T-cell (primary cell): ENCODE results near the gene SDK2. TPM values are rescaled to one million over a fixed set of nuclear protein-coding genes. Genes with fewer than 3 reads are reported as not detected.

Experiments
- ATAC-seq, 4 experiments: fragments of 200-7000 bp in 3 of 4; fragments of 150-1000 bp in 1 of 4; cut with Tn5 transposase; replicated peaks in 1 of 4; 1 replicate in 3 of 4; 2 replicates in 1 of 4; pipeline ENCODE4 v1.10.0; 2021; ENCODE audit warnings: moderate library complexity in 3 of 4, mild to moderate bottlenecking in 2 of 4, moderate number of reproducible peaks in 1 of 4
- CTCF ChIA-PET, 2 donors: fragments of 300-600 bp; sonication (Branson Sonifier 250); formaldehyde crosslinking; loops; one replicate each; lab custom pipeline; 2022; ENCODE audit warnings: antibody characterized with exemption in 2 of 2; lab: Charles Lee
- POLR2A ChIA-PET, 2 donors: fragments of 300-600 bp; sonication (Branson Sonifier 250); formaldehyde crosslinking; loops; one replicate each; lab custom pipeline; 2022; ENCODE audit warnings: antibody characterized with exemption in 2 of 2; lab: Charles Lee
- DNase-seq, 35 experiments: peaks; one replicate each; pipeline versions ENCODE4 v3.0.0 to v3.0.0-alpha.2; 2013 to 2023
- H3K27ac ChIP-seq: one replicate; pipeline ENCODE4 v1.5.1; 2013; ENCODE audit warnings: low read length
- H3K27me3 ChIP-seq, 2 experiments: replicated peaks in 1 of 2; 1 replicate in 1 of 2; 2 replicates in 1 of 2; pipeline versions ENCODE4 v1.6.1 to v1.7.0; 2013; ENCODE audit warnings: low read length in 1 of 2, mixed read lengths in 1 of 2; ENCODE audit not compliant: control insufficient read depth in 2 of 2, insufficient read depth in 2 of 2; ENCODE audit errors: extremely low read depth in 1 of 2
- H3K36me3 ChIP-seq, 2 donors: 1 replicate in 1 of 2; 2 replicates in 1 of 2; pipeline versions ENCODE4 v1.6.1 to v1.7.0; 2013; ENCODE audit warnings: low read length in 1 of 2; ENCODE audit not compliant: control insufficient read depth in 2 of 2, insufficient read depth in 1 of 2; ENCODE audit errors: extremely low read depth in 1 of 2
- H3K4me1 ChIP-seq, 2 experiments: 1 replicate in 1 of 2; 2 replicates in 1 of 2; pipeline versions ENCODE4 v1.6.1 to v1.7.0; 2013; ENCODE audit warnings: low read length in 2 of 2, mixed read lengths in 1 of 2; ENCODE audit not compliant: insufficient read depth in 2 of 2, control insufficient read depth in 1 of 2; ENCODE audit errors: extremely low read depth in 1 of 2
- H3K4me3 ChIP-seq, 2 donors: 1 replicate in 1 of 2; 2 replicates in 1 of 2; pipeline versions ENCODE4 v1.5.1 to v1.7.0; 2013; ENCODE audit warnings: mild to moderate bottlenecking in 2 of 2, low read length in 1 of 2, moderate library complexity in 1 of 2; ENCODE audit not compliant: control insufficient read depth in 1 of 2; ENCODE audit errors: extremely low read depth in 1 of 2
- H3K9me3 ChIP-seq: 2 replicates; pipeline ENCODE4 v1.7.0; 2013
- H3K27ac Mint-ChIP-seq, 2 donors: one replicate each; pipeline ENCODE4 v1.8.0; 2020 to 2021; ENCODE audit warnings: mild to moderate bottlenecking in 2 of 2, mixed read lengths in 2 of 2
- H3K27me3 Mint-ChIP-seq, 2 donors: one replicate each; pipeline ENCODE4 v1.8.0; 2021 to 2022; ENCODE audit warnings: mixed read lengths in 2 of 2
- H3K36me3 Mint-ChIP-seq: one replicate; pipeline ENCODE4 v1.8.0; 2021; ENCODE audit warnings: mixed read lengths
- H3K4me1 Mint-ChIP-seq, 3 donors: one replicate each; pipeline ENCODE4 v1.8.0; 2020 to 2022; ENCODE audit warnings: mixed read lengths in 3 of 3, mild to moderate bottlenecking in 1 of 3
- H3K4me3 Mint-ChIP-seq, 3 donors: one replicate each; pipeline ENCODE4 v1.8.0; 2020 to 2022; ENCODE audit warnings: mild to moderate bottlenecking in 3 of 3, mixed read lengths in 3 of 3, moderate library complexity in 3 of 3
- H3K9me3 Mint-ChIP-seq, 3 donors: one replicate each; pipeline ENCODE4 v1.8.0; 2020 to 2022; ENCODE audit warnings: mixed read lengths in 3 of 3
- WGBS: methylation state at CpG from one replicate; pipeline ENCODE4 v1.1.5; 2013; ENCODE audit warnings: missing lambda C conversion rate; ENCODE audit not compliant: insufficient coverage; 5-methylcytosine and 5-hydroxymethylcytosine counted together
- total RNA-seq, 35 experiments: library from RNA in 6 of 35; stranded (reverse) in 6 of 35; fragments of 120-200 nt in 1 of 35; gene quantifications; one replicate each; pipeline versions ENCODE4 v1.2.1 to v1.2.4 and lab custom pipeline; 2013 to 2026

The SDK2 gene
- total RNA-seq, 5 donors from 2014 or later (not counting 1 experiment from before 2014, with no cell fraction given): 2.9 to 8.3 (median 4.8) TPM

DNA sequence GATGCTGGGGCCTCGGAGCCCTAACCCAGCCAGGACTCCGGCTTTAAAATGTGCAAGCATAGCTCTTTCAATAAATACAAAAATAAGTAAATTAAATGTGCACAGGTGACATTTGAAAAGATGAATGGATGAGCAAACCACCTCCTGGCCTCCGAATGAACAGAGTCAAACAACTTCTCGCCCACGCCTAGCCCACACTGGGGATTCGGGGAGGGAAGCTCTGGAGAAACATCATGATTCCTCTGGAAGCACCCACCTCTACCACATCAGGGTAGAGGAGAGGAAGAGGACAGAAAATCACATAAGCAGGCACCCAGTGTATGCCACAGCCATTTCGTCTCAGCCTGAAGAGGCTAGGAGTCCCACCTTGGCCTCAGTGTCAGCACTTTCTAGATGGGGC is 105.8 kb downstream of the SDK2 start:
- Mint-ChIP-seq H3K27ac (no peak overlapping the region), H3K27me3 (no peaks in the 10 kb centered on the region), H3K4me3 (no peak overlapping the region), H3K36me3 (no peaks in the 10 kb centered on the region), H3K9me3 (no peaks in the 10 kb centered on the region), H3K4me1 (peaks cover 3 to 15% (median 5%) of the 10 kb centered on the region in 3 donors)
- Histone ChIP-seq H3K4me3 (no peak overlapping the region), H3K36me3 (no peaks in the 10 kb centered on the region), H3K9me3 (no peaks in the 10 kb centered on the region), H3K4me1 (peaks cover 0 to 3% of the 10 kb centered on the region in 2 experiments), H3K27me3 (peaks cover 0 to 18% of the 10 kb centered on the region in 2 experiments), H3K27ac (no peak overlapping the region)
- CTCF ChIA-PET: no interaction called here
- ATAC-seq: no peak
- WGBS: 78% methylated on average over 1 of the region's 7 CpGs
- POLR2A ChIA-PET: no interaction called here
- no peak for DNase-seq

DNA sequence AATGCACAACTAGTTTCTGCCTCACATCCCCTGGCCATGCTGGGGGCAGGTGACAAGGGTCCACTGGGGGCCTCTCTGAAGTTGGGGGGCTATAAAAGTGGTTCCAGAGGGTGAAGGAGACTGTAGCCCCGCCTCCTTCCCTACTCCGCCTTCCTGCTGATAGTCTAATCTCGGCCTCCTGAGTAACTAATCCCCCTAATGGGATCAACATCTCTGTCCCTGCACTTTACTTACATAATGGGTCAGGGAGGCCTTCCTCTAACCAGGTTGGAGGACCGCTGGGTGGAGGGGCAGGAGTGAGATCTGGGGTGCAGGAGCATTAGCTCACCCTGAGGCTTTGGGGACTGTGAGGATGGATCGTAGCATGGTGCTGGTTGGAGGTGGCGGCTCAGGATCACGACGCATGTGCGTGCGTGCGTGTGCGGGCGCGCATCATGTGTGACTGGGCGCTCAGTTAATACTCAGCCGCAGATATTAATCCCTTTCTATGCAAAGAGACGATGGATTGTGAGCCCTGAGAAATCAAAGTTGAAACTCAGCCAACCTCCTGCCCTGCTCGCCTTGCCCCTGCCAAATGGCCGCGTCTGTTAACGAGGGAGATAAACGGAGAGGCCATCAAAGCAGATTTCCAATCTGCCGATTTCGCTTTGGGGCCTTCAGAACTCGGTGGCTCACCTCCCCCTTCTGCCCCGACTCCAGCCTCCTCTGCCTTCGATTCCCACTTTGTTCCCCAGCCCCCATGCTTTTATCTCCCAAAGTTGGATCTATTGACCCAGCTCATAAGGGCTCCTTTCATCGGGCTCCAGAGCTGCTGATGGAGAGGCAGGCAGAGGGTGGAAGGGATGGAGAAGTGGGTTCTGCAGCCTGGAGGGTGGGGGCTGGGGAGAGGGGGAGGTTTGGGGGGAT is 107.3 kb downstream of the SDK2 start:
- no peak overlapping the region for H3K27ac ChIP-seq
- H3K4me3 Mint-ChIP-seq: no peak overlapping the region
- DNase-seq: no peak
- no peaks in the 10 kb centered on the region for H3K36me3 ChIP-seq
- peaks cover 0 to 3% of the 10 kb centered on the region in 2 experiments for H3K4me1 ChIP-seq
- no peaks in the 10 kb centered on the region for H3K36me3 Mint-ChIP-seq
- no peak overlapping the region for H3K4me3 ChIP-seq
- H3K9me3 Mint-ChIP-seq: no peaks in the 10 kb centered on the region
- peaks cover 3 to 15% (median 5%) of the 10 kb centered on the region in 3 donors for H3K4me1 Mint-ChIP-seq
- no peak for ATAC-seq
- CTCF ChIA-PET: no interaction called here
- H3K27ac Mint-ChIP-seq: no peak overlapping the region
- no peaks in the 10 kb centered on the region for H3K27me3 Mint-ChIP-seq
- peaks cover 0 to 21% of the 10 kb centered on the region in 2 experiments for H3K27me3 ChIP-seq
- POLR2A ChIA-PET: no interaction called here
- no peaks in the 10 kb centered on the region for H3K9me3 ChIP-seq
- WGBS: 92% methylated on average over 21 of the region's 28 CpGs

- peaks cover 0 to 22% of the 10 kb centered on the region in 2 experiments for H3K27me3 ChIP-seq
- peaks cover 3 to 15% (median 5%) of the 10 kb centered on the region in 3 donors for H3K4me1 Mint-ChIP-seq
- no peak overlapping the region for H3K4me3 ChIP-seq
- H3K27ac ChIP-seq: no peak overlapping the region
- peaks cover 0 to 3% of the 10 kb centered on the region in 2 experiments for H3K4me1 ChIP-seq
- no peaks in the 10 kb centered on the region for H3K36me3 Mint-ChIP-seq
- WGBS: 47% methylated on average over 3 of the region's 6 CpGs
- no peak for DNase-seq
- no peak overlapping the region for H3K4me3 Mint-ChIP-seq
- no peaks in the 10 kb centered on the region for H3K36me3 ChIP-seq
- H3K9me3 ChIP-seq: no peaks in the 10 kb centered on the region
- no peaks in the 10 kb centered on the region for H3K27me3 Mint-ChIP-seq
- POLR2A ChIA-PET: no interaction called here
- no peak for ATAC-seq
- no peak overlapping the region for H3K27ac Mint-ChIP-seq
- CTCF ChIA-PET: no interaction called here
- no peaks in the 10 kb centered on the region for H3K9me3 Mint-ChIP-seq
Measured at GRCh38 chr17:73535746-73536145, 108.5 kb downstream of the SDK2 start.

- peaks cover 0 to 22% of the 10 kb centered on the region in 2 experiments for H3K27me3 ChIP-seq
- H3K27ac Mint-ChIP-seq: no peak overlapping the region
- H3K4me1 Mint-ChIP-seq: peaks cover 2 to 15% (median 5%) of the 10 kb centered on the region in 3 donors
- POLR2A ChIA-PET: no interaction called here
- H3K27me3 Mint-ChIP-seq: no peaks in the 10 kb centered on the region
- no peak overlapping the region for H3K27ac ChIP-seq
- no peaks in the 10 kb centered on the region for H3K9me3 Mint-ChIP-seq
- no peaks in the 10 kb centered on the region for H3K36me3 ChIP-seq
- CTCF ChIA-PET: no interaction called here
- ATAC-seq (no peak), DNase-seq (no peak)
- no peak overlapping the region for H3K4me3 Mint-ChIP-seq
- H3K36me3 Mint-ChIP-seq: no peaks in the 10 kb centered on the region
- no peak overlapping the region for H3K4me3 ChIP-seq
- H3K9me3 ChIP-seq: no peaks in the 10 kb centered on the region
- WGBS: 84% methylated on average over 11 of the region's 15 CpGs
- peaks cover 0 to 3% of the 10 kb centered on the region in 2 experiments for H3K4me1 ChIP-seq
Measured at GRCh38 chr17:73534209-73534909, 109.9 kb downstream of the SDK2 start.

DNA sequence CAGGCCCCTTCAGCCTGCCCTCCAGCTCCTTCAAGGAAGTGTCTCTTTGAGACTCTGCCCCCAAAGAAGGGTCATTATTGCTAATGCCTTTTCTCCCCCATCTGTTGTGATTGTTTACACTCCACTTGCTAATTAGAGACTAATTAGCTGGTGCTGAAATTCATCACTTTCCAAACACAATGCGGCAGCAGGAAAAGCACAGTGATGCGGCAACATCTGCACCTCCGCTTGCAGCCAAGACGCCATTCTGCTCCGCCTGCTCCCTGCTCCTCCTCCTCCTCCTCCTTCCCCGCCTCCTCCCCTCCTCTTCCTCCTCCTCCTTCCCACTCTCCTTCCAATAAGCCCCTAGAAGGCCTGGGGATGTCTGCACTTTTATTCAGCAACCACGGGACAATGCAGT is 110.5 kb downstream of the SDK2 start:
- Histone ChIP-seq H3K27ac (no peak overlapping the region), H3K4me1 (peaks cover 0 to 3% of the 10 kb centered on the region in 2 experiments), H3K4me3 (no peak overlapping the region), H3K36me3 (no peaks in the 10 kb centered on the region), H3K9me3 (no peaks in the 10 kb centered on the region), H3K27me3 (peaks cover 0 to 22% of the 10 kb centered on the region in 2 experiments)
- Mint-ChIP-seq H3K27ac (no peak overlapping the region), H3K4me1 (peaks cover 2 to 15% (median 5%) of the 10 kb centered on the region in 3 donors), H3K36me3 (no peaks in the 10 kb centered on the region), H3K4me3 (no peak overlapping the region), H3K9me3 (no peaks in the 10 kb centered on the region), H3K27me3 (no peaks in the 10 kb centered on the region)
- POLR2A ChIA-PET: no interaction called here
- ATAC-seq (no peak), DNase-seq (no peak)
- CTCF ChIA-PET: no interaction called here
- WGBS: 88% methylated on average over 5 of the region's 7 CpGs

- Histone ChIP-seq H3K27me3 (peaks cover 0 to 22% of the 10 kb centered on the region in 2 experiments), H3K27ac (no peak overlapping the region), H3K36me3 (no peaks in the 10 kb centered on the region), H3K4me1 (peaks cover 0 to 3% of the 10 kb centered on the region in 2 experiments), H3K4me3 (no peak overlapping the region), H3K9me3 (no peaks in the 10 kb centered on the region)
- H3K36me3 Mint-ChIP-seq: no peaks in the 10 kb centered on the region
- no peak for DNase-seq
- H3K9me3 Mint-ChIP-seq: no peaks in the 10 kb centered on the region
- no peak overlapping the region for H3K4me3 Mint-ChIP-seq
- POLR2A ChIA-PET: no interaction called here
- H3K4me1 Mint-ChIP-seq: peaks cover 2 to 15% (median 5%) of the 10 kb centered on the region in 3 donors
- CTCF ChIA-PET: no interaction called here
- H3K27ac Mint-ChIP-seq: no peak overlapping the region
- ATAC-seq: no peak
- H3K27me3 Mint-ChIP-seq: no peaks in the 10 kb centered on the region
- WGBS: 84% methylated on average over 10 of the region's 13 CpGs
Measured at GRCh38 chr17:73533127-73533526, 111.1 kb downstream of the SDK2 start.
